ENCODE measurements around the gene PDE4D.

The PDE4D gene

GRCh38 chr5:59054963-59055528, 838.5 kb downstream of the PDE4D start:
- DNase-seq: no peak

- DNase-seq: no peak
These were observed 841.6 kb downstream of the PDE4D start for GRCh38 chr5:59051951-59052350.

GRCh38 chr5:59049095-59049494, 844.4 kb downstream of the PDE4D start:
- no peak for DNase-seq

GRCh38 chr5:59042201-59043055, 851.1 kb downstream of the PDE4D start:
- DNase-seq: no peak

- no peak for DNase-seq
These were observed 852.2 kb downstream of the PDE4D start for GRCh38 chr5:59041355-59041754.

GRCh38 chr5:59040804-59041201, 852.7 kb downstream of the PDE4D start:
- no peak for DNase-seq

- no peak for DNase-seq
These were observed 853.3 kb downstream of the PDE4D start for GRCh38 chr5:59040024-59040803.

- DNase-seq: peak; percentile 1
These were observed 854.1 kb downstream of the PDE4D start for GRCh38 chr5:59039296-59040023.

GRCh38 chr5:59038798-59039295, 854.7 kb downstream of the PDE4D start:
- no peak for DNase-seq

- no peak for DNase-seq
These were observed 855.4 kb downstream of the PDE4D start for GRCh38 chr5:59037941-59038797.

GRCh38 chr5:59037453-59037852, 856.1 kb downstream of the PDE4D start:
- DNase-seq: no peak

- DNase-seq: no peak
These were observed 856.5 kb downstream of the PDE4D start for GRCh38 chr5:59037041-59037440.

GRCh38 chr5:59036274-59036961, 857.1 kb downstream of the PDE4D start:
- DNase-seq: peak; percentile 13

- no peak for DNase-seq
These were observed 857.8 kb downstream of the PDE4D start for GRCh38 chr5:59035681-59036080.

GRCh38 chr5:59034498-59035186, 858.9 kb downstream of the PDE4D start:
- no peak for DNase-seq

- DNase-seq: no peak
These were observed 866.2 kb downstream of the PDE4D start for GRCh38 chr5:59027145-59027907.

GRCh38 chr5:59025734-59026133, 867.8 kb downstream of the PDE4D start:
- peak; percentile 5 for DNase-seq

GRCh38 chr5:59021837-59022514, 871.5 kb downstream of the PDE4D start:
- peak; percentile 53 for DNase-seq

GRCh38 chr5:59021286-59021673, 872.2 kb downstream of the PDE4D start:
- peak; percentile 87 for DNase-seq
